PFSK-1 (cell line): ENCODE measurements around the gene ATPAF1.

ENCODE experiments used
- POLR2AphosphoS5 ChIP-seq: IDR thresholded peaks from 2 replicates; pipeline ENCODE4 v1.6.1; 2012; ENCODE audit warnings: low read depth, mild to moderate bottlenecking, control low read depth, low read length, moderate library complexity
- SIN3A ChIP-seq: IDR thresholded peaks from 2 replicates; pipeline ENCODE4 v1.6.1; 2012; ENCODE audit warnings: mild to moderate bottlenecking, low read length, moderate library complexity, borderline replicate concordance; ENCODE audit not compliant: insufficient read depth
- TAF1 ChIP-seq: IDR thresholded peaks from 2 replicates; pipeline ENCODE4 v1.6.1; 2012; ENCODE audit warnings: low read length, control low read depth, borderline replicate concordance; ENCODE audit not compliant: insufficient read depth
- TF ChIP-seq, protein P1 (sequence below), 2 experiments: IDR thresholded peaks; 2 replicates each; pipeline versions ENCODE4 v1.6.1 to v1.8.0; 2011 to 2012; ENCODE audit warnings: low read depth in 2 of 2, low read length in 2 of 2, control low read depth in 1 of 2, inconsistent platforms in 1 of 2, mild to moderate bottlenecking in 1 of 2, moderate library complexity in 1 of 2; ENCODE audit not compliant: insufficient read depth in 1 of 2

DNA sequence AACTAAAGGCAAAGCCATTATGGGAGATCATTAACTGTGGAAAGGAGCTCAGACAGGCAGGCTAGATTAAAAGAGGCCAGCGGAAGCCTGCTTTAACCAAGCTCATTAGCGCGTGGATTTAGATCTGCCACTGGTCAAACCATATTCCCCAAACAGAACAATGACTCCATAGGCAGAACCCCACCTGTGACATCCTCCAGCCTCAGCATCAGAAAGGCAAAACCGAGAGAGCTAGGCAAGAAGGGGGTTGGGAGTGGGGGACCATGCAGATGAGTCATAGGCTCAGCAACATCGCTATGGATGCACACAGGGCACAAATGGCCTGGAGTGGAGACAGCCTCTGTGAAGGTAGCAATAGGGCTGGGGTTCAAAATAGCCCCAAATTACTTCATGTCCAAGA is 84.7 kb downstream of the ATPAF1 start:
- TF ChIP-seq POLR2AphosphoS5 (no peak), TAF1 (no peak), SIN3A (no peak)
- TF ChIP-seq, protein P1, sequence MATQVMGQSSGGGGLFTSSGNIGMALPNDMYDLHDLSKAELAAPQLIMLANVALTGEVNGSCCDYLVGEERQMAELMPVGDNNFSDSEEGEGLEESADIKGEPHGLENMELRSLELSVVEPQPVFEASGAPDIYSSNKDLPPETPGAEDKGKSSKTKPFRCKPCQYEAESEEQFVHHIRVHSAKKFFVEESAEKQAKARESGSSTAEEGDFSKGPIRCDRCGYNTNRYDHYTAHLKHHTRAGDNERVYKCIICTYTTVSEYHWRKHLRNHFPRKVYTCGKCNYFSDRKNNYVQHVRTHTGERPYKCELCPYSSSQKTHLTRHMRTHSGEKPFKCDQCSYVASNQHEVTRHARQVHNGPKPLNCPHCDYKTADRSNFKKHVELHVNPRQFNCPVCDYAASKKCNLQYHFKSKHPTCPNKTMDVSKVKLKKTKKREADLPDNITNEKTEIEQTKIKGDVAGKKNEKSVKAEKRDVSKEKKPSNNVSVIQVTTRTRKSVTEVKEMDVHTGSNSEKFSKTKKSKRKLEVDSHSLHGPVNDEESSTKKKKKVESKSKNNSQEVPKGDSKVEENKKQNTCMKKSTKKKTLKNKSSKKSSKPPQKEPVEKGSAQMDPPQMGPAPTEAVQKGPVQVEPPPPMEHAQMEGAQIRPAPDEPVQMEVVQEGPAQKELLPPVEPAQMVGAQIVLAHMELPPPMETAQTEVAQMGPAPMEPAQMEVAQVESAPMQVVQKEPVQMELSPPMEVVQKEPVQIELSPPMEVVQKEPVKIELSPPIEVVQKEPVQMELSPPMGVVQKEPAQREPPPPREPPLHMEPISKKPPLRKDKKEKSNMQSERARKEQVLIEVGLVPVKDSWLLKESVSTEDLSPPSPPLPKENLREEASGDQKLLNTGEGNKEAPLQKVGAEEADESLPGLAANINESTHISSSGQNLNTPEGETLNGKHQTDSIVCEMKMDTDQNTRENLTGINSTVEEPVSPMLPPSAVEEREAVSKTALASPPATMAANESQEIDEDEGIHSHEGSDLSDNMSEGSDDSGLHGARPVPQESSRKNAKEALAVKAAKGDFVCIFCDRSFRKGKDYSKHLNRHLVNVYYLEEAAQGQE (IDR thresholded peaks at IDR 0.05; ENCODE audit: insufficient read depth in 1 of 2, low read depth in 2 of 2, low read length in 2 of 2), result no peak
